NCI-H146 treated with DMSO at 0.1 percent for 48 hours (cell line): ENCODE results near the gene CNN2.

Experiments
- DNase-seq: peaks from one replicate; lab custom pipeline; 2025; ENCODE audit not compliant: unreplicated experiment; lab: John Stamatoyannopoulos, UW

CNN2 gene

DNA sequence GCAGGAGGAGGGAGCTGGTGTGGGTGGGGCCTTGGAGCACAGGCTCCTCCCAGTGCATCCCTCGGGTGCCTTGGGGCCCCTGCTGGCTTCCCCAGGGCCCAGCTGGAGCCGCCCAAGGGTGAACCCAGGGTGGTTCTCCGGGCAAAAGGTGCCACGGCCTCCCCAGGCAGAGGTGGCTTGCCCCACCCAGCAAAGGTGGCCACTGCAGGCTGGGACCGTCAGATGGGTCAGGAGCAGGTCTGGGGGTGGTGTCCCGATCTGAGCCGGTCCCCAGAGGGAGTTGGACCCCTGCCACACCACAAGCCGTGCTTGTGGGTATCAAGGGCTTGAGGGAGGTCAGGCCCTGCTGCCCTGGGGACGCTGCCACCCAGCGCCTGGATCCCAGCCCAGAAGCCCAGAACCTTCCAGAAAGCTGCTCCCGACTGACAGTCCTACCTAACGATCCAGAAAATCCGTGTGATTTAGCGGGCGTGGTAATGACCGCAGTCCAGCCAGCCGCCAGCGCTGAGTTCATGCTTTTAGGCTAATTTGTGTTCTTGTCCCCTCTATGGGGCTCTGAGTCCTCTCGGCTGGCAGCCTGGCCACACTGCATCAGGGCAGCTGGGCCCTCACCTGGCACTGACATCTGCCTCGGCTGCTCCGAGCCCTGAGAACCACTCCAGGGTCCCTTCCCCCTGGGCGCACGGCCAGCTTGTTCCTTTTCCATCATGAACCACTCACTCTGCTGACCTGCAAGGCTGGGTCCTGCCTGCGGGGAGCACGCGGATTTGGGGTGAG is 31.2 kb upstream of the CNN2 start:
- DNase-seq = no peak

DNA sequence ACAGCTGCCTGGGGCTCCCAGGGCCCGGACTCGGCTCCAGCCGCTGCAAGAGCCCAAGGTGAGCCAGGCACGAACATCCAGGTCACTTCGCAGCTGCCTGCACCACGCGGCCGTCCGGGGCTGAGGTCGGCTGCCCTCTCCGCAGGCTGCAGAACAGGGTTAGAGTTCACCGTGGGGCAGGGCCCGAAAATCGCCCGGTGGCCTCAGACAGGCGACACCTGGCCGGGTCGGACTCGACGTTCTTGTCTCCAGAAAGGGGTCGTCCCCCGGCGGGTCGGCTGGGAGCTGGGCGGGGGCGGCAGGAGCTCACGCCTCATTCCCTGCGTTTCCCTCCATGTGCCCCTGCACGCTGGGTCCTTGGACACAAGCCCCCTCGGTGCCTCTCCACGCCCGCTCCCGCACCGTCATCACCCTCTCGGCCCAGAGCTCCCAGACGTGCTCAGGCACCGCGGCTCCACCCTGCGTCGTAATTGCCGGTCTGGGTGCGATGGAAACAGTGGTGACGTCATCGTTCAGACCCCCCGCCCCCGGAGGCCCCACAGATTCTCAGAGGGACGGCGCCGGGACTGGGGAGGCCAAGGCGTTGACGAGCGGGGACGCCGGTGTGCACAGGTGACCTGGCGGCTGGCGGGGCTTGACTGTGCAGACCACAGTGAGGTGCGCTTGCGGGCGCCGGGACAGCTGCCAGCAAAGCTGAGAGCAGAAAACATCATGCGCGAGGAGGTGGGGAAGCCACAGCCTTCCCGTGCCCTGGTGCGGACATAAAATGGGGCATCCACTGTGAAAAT is 30.2 kb upstream of the CNN2 start:
- no peak for DNase-seq

DNA sequence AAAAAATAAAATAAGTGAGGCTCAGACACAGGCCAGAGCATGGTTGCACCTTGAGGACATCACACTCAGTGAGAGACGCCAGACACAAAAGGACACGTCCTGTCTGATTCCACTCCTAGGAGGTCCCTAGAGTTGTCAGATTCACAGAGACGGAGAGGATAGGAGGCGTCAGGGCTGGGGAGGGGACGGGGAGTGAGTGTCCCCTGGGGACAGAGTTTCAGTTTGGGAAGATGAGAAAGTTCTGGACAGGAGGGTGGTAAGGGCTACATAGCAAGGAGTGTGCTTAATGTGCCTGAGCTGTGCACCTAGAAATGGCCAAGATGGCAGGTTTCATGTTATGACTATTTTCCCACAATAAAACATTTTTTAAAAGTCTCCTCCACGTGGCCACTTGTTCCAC is 28.3 kb upstream of the CNN2 start:
- no peak for DNase-seq

DNA sequence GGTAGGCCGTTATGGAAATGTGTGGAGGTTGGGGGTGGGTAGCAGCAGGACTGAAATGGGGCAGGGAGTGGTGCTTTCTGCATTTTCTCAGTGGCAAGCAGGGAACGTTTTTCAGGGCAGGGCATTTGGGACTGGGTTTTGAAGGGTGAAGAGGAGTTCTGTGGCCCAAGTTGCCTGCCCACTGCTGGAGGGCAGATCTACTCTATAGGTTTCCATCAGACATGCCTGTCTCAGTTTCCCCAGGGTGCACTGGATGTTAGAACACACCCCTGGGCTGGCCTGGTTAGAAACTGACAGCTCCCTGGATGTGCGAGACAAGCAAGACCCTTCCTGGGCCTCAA is 27.1 kb upstream of the CNN2 start:
- DNase-seq = no peak

DNA sequence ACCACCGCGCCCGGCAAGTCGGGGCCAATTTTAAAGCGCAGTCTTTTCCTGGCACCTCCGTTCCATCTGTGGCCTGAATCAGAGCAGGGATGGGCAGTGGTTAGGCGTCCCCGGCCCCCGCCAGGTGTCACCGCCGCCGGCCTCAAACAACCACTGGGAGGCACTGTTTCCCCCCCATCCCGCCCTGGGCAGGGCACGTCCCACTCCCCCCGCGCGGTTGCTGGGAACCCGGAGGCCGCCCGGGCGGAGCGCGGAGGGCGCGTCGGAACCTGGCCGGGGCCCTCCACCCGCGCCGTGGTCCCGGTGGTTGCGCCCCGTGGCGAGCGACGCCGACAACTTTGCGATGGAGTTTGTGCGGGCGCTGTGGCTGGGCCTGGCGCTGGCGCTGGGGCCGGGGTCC is 26.3 kb upstream of the CNN2 start, which contains the start of gene GRIN3B:
GRIN3B (plus strand) TSS at position 325 of the 400 bp plus-strand sequence; CDS start at position 344, 19 bp downstream.
- DNase-seq = no peak

DNA sequence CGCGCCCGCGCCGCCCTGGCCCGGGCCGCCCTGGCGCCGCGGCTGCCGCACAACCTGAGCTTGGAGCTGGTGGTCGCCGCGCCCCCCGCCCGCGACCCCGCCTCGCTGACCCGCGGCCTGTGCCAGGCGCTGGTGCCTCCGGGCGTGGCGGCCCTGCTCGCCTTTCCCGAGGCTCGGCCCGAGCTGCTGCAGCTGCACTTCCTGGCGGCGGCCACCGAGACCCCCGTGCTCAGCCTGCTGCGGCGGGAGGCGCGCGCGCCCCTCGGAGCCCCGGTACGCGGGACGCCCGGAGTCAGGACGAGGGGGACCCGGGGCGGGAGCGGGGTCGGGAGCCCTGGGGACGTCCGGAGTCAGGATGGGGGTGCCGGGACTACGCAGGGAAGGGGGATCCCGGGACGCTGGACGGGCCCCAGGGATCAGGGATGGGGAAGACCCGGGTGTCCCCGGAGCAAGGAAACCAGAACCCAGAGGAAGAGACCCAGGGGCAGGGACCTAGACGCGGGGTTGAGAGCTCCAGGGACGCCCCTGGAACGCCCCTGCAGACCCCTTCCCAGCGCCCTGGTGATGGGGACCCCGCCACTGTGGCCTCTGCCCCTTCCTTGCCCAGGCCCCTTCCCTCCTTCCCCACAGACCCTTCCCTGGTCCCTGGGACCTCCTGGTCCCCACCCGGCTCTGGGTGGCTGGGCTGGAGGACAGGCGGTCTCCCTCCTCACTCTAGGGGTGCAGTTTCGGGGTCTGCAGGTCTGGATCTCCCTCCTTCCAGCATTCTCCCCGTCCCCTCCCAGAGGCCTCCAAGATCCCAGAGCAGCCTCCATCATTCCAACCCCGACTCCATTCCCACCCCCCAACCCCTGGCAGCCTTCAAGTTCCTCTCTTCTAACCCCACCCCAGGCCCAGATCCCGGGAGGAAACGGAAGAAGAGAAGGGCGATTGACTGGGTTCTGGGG is 25.5 kb upstream of the CNN2 start:
- DNase-seq = no peak

DNA sequence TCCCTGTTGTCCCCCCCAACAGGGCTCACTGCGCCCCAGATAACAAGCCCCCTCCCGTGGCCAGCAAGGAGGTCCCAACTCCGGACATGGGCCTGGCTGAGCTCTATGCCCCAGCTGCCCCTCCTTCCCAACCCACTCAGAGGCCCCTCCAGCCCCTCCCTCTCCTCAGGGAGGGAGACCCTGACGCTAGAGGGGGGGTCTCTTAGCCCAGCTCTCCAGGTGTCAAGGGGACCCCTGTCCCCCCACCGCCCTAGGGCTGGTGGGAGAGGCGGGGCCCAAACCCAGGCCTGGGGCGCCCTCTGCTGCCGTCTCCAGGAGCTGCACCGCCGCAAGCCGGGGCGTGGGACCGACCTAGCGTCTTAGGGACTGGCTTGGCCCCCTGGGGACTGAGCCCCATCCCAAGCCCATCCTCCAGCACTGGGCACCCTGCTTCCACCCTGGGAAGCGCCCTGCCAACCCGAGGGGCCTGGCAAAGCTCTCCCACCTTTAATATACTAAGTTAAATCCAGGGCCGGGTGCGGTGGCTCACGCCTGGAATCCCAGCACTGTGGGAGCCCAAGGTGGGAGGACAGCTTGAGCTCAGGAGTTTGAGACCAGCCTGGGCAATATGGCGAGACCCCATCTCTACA is 24.8 kb upstream of the CNN2 start:
- DNase-seq = no peak

DNA sequence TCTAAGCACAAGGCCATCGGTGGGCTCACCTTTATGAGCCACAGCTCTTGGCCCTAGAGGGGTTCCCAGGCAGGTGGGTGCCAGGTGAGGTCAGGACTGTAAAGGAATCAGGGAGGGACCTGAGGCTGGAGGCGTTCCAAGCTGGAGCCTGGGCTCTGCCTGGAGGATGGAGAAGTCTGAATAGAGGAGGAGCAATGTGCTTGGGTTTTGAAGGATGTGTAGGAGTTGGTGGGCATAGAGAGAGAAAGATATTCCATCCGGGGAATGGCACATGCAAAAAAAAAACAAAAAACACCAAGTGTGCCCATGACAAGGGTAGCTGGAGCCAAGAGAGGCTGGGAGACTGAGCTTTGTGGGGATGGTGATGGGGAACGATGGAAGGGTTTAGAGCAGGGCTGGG is 23.8 kb upstream of the CNN2 start:
- DNase-seq = no peak

DNA sequence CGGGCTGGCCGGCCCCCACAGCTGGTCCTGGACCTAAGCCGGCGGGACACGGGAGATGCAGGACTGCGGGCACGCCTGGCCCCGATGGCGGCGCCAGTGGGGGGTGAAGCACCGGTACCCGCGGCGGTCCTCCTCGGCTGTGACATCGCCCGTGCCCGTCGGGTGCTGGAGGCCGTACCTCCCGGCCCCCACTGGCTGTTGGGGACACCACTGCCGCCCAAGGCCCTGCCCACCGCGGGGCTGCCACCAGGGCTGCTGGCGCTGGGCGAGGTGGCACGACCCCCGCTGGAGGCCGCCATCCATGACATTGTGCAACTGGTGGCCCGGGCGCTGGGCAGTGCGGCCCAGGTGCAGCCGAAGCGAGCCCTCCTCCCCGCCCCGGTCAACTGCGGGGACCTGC is 23.1 kb upstream of the CNN2 start:
- DNase-seq = no peak

DNA sequence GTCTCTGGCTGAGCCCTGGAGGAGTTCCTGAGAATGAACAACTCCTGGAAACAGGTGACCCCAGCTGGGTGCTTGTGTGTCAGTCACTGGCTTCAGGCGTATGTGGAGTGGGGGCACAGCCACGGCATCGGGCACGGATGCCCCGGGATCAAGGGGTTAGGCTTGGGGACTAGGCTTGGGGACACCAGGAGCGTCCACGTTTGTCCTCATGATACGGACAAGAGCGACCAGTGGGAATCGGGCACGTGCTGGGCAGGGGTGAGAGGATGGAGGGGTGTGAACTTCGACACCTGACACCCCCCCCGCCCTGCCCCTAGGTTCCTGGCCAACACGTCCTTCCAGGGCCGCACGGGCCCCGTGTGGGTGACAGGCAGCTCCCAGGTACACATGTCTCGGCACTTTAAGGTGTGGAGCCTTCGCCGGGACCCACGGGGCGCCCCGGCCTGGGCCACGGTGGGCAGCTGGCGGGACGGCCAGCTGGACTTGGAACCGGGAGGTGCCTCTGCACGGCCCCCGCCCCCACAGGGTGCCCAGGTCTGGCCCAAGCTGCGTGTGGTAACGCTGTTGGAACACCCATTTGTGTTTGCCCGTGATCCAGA is 22.1 kb upstream of the CNN2 start:
- DNase-seq = no peak

DNA sequence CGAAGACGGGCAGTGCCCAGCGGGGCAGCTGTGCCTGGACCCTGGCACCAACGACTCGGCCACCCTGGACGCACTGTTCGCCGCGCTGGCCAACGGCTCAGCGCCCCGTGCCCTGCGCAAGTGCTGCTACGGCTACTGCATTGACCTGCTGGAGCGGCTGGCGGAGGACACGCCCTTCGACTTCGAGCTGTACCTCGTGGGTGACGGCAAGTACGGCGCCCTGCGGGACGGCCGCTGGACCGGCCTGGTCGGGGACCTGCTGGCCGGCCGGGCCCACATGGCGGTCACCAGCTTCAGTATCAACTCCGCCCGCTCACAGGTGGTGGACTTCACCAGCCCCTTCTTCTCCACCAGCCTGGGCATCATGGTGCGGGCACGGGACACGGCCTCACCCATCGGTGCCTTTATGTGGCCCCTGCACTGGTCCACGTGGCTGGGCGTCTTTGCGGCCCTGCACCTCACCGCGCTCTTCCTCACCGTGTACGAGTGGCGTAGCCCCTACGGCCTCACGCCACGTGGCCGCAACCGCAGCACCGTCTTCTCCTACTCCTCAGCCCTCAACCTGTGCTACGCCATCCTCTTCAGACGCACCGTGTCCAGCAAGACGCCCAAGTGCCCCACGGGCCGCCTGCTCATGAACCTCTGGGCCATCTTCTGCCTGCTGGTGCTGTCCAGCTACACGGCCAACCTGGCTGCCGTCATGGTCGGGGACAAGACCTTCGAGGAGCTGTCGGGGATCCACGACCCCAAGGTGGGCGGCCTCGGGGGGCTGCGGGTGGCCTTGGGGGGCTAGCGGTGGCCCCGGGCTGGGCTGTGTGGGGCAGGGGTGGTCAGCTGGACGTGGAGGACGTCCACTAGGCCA is 21.4 kb upstream of the CNN2 start:
- DNase-seq = no peak

DNA sequence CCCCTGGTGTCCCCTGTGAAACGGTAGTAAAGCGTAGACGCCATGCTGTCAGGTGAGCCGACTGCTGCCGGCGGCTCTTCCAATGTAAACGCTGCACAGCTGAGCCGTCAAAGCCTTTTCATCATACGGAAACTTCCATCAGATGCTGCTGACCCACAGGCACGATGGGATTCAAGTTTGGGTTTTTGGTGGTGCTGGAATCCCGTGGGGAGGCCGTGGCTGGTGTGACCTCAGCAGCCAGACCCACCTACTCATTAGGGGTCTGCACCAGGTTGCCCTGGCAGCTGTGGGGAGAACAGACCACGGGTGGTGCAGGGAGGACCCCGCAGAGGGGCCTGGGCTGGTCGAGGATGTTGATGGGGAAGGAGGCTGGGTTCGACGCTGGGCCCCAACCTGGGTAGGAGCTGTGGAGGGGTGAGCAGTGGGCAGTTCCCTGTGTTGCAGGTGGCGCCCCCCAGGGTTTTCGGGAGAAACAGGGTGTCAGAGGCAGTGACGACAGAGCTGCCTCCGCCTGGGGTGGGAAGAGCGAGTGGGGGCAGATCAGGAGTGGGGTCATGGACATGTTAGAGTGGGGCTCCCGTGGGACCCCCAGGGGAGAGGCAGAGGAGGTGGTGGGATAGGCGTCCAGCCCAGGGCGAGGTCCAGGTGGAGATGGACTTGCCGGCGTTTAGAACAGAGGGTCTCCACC is 19.6 kb upstream of the CNN2 start:
- no peak for DNase-seq

DNA sequence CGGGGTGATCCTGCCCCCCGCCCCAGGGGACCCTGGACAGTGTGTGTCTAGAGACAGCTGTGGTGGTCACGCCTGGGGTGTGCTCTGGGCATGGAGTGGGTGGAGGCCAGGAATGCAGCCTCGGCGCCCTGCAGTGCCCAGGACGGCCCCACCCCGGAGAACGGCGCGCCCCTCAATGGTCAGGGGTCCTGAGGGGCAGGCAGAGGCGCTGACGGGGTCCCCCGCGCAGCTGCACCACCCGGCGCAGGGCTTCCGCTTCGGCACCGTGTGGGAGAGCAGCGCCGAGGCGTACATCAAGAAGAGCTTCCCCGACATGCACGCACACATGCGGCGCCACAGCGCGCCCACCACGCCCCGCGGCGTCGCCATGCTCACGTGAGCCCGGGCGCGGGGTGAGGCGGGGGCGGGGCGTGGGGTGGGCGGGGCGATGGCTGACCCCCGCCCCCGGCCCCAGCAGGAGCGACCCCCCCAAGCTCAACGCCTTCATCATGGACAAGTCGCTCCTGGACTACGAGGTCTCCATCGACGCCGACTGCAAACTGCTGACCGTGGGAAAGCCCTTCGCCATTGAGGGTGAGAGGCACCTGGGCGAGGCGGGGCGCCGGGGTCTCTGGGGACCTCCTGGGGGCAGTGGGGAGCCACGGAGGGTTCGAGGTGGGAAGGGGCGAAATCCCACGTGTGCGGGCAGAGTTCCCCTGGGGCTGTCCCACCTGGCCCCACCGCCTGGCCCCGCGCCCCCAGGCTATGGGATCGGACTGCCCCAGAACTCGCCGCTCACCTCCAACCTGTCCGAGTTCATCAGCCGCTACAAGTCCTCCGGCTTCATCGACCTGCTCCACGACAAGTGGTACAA is 18.8 kb upstream of the CNN2 start:
- no peak for DNase-seq

DNA sequence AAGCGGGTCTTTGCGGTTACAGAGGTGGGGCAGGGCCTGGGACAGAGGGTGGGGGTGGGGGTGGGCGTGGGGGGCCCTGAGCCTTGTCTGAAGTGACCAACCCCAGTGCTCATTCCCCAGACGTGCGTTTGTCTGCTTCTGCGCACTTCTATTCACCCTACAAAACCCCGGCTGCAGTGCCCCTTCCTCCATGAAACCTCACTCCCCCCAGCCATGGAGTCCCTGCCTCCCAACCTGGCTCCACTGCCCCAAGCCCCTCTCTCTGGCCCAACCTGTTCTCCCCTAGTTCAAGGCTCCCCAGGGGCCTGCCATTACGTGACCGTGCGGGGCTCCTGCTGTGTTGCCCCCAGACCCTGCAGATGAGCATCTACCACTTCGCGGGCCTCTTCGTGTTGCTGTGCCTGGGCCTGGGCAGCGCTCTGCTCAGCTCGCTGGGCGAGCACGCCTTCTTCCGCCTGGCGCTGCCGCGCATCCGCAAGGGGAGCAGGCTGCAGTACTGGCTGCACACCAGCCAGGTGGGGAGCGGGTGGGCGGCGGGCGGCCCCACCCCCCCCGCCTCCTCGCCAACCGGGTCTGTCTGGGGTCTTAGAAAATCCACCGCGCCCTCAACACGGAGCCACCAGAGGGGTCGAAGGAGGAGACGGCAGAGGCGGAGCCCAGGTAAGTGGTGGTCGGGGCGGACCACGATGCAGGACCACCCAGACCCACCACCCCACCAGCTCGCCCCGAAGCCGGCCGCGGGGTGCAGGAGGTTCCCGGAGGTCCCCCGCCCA is 18.0 kb upstream of the CNN2 start:
- no peak for DNase-seq

DNA sequence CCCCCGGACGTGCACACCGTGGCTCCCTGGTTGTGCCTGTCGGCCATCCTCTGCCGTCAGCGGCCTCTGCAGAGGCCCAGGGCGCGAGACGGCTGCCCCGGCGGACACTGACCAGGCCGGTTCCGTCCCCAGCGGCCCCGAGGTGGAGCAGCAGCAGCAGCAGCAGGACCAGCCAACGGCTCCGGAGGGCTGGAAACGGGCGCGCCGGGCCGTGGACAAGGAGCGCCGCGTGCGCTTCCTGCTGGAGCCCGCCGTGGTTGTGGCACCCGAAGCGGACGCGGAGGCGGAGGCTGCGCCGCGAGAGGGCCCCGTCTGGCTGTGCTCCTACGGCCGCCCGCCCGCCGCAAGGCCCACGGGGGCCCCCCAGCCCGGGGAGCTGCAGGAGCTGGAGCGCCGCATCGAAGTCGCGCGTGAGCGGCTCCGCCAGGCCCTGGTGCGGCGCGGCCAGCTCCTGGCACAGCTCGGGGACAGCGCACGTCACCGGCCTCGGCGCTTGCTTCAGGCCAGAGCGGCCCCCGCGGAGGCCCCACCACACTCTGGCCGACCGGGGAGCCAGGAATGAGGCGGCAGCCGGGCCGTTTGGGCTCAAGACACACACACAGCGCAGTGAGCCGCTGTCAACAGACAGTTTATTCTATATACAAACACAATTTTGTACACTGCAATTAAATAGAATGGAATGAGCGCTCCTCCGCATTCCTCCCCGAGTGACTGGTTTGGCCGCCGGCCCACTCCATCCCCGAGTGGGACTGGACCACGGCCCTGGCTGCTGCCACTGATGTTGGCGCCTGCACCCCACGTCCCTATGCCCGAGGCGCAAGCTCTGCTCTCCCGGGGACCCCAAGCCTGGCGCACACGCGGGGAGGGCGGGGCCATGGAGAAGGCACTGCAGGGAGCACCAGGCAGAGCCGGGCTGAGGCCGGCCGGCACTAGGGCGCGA is 17.1 kb upstream of the CNN2 start:
- no peak for DNase-seq

DNA sequence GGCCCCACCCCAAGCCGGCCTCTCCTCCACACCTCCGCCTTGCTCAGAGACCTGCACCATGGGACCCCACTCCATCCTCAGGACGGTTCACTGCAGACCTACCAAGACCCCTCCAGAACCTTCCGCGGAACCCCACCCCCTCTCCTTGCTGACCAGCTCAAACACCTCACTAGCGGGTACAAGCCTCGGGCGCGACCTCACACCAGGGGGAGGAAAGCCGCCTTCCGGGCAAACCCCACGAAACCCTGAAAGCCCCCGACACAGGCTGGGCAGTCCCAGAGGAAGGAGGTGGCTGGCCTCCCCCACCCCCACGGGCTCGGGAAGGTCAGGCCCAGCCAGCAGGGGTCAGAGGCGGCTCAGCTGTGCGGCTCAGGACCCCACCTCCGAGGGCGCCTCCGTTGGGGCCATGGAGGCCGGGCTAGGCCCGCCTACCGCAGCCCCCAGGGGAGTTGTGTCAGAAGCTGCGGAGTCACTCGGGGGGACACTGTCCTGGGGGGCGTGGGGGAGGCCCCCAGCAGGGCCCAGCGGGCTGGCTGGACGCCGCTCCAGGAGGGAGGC is 16.3 kb upstream of the CNN2 start:
- DNase-seq = no peak
